ENCODE data around the gene OAF.

The OAF gene

DNA sequence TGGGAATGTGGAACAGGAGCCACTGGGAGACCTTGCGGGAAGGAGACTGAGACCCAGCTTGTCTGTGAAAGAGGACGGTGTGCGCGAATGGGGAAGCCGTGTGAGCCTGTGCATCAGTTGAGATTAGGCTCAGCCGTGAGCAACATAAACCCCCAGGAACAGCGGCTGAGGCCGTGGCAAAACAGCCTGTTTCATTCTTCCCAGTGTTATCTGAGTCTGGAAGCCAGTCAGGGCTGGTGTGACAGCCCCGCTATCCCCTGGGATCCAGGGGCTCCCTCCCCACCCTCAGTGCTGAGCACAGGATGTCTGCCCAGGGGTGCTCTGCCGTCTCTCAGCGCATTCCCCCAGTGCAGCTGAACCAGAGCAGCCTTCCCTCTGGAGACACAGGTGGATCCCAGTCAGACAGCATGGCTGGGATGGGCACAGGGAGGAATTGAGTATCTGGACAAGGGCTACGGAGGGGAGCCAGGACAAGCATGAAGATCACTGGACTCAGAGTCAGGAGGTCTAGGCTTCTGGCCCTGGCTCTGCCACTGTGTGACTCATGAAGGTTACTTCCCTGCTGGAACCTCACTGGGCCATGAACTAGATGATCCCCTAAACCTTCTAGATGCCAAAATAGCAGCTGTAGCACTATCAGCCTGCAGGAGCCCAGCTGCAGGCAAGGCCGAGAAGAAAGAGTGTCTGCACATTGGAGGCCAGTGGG is 8.6 kb downstream of the OAF start:
- Histone ChIP-seq H3K4me3 (ENCODE audit: low read depth, low read length) (no peak overlapping the region), H3K27me3 (ENCODE audit: control insufficient read depth, insufficient read depth, low read length) (no peaks in the 10 kb centered on the region), H3K9ac (no peak overlapping the region), H3K4me2 (ENCODE audit: low read length) (no peak overlapping the region), H3K9me3 (ENCODE audit: control insufficient read depth, low read length) (no peaks in the 10 kb centered on the region), H3K36me3 (ENCODE audit: control insufficient read depth, insufficient read depth, low read length) (no peaks in the 10 kb centered on the region), H3K4me1 (peaks cover 6% of the 10 kb centered on the region), H3K27ac (no peak overlapping the region), H3K79me2 (no peaks in the 10 kb centered on the region), H2AFZ (no peak overlapping the region)
- no peak for TF ChIP-seq CTCF (IDR thresholded peaks at IDR 0.05)

DNA sequence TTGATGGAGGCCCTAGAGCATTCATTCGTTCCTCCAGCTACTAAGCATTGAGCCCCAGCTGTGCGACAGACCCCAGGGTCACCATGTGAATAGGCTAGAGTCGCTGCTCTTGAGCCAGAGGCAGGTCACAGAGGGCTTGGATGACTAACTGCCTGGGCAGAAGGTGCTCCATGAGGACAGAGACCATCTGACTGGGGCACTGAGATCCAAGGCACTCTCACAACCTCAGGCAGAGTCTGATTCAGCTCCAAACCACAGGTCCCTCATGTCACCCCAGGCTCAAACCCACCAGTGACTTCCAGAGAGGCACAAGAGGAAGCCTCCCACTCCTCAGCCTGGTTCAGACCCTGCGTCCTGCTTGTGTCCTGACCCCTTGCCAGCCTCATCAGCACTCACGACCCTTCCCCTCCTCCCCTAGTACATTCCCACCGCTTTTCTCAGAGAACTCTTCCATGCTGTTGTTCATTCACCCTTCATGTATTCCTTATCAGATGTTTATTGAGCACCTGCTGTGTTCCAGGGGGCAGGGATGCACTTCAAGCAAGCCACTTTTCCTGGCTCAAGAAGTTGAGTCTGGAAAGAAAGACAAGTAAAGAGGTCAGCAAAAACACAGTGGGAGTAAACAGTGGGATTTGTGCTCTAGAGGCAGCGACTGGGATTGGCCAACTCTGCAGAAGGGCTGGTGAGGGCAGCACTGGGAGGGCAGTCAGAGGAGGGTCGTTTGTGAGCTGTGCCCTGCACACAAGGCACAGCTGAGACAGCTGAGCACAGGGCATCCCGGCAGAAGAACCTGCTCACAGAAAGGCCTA is 9.3 kb downstream of the OAF start:
- H3K79me2 ChIP-seq = no peaks in the 10 kb centered on the region
- H3K27me3 ChIP-seq (ENCODE audit: control insufficient read depth, insufficient read depth, low read length) = no peaks in the 10 kb centered on the region
- TF ChIP-seq CTCF (IDR thresholded peaks at IDR 0.05) = no peak
- no peak overlapping the region for H2AFZ ChIP-seq
- H3K9ac ChIP-seq = no peak overlapping the region
- no peak overlapping the region for H3K4me3 ChIP-seq (ENCODE audit: low read depth, low read length)
- no peaks in the 10 kb centered on the region for H3K9me3 ChIP-seq (ENCODE audit: control insufficient read depth, low read length)
- no peaks in the 10 kb centered on the region for H3K36me3 ChIP-seq (ENCODE audit: control insufficient read depth, insufficient read depth, low read length)
- no peak overlapping the region for H3K27ac ChIP-seq
- no peak overlapping the region for H3K4me2 ChIP-seq (ENCODE audit: low read length)
- peaks cover 6% of the 10 kb centered on the region for H3K4me1 ChIP-seq

DNA sequence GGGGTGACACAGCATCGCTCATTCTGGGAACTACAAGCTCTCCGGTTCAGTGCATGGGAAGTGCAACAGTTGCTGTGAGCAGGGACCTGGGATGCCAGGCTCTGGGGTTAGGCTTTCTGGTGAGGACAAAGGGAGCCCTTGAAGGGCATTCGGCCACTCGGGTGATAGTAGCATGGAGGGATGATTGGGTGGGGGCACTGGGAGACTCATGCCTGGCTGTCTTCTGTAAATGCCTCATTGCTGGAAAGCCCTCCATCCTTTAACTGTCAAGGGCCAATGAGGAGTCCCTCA is 9.9 kb downstream of the OAF start:
- TF ChIP-seq CTCF (IDR thresholded peaks at IDR 0.05) = no peak
- Histone ChIP-seq H3K9me3 (ENCODE audit: control insufficient read depth, low read length) (no peaks in the 10 kb centered on the region), H3K4me2 (ENCODE audit: low read length) (no peak overlapping the region), H3K9ac (no peak overlapping the region), H2AFZ (no peak overlapping the region), H3K36me3 (ENCODE audit: control insufficient read depth, insufficient read depth, low read length) (no peaks in the 10 kb centered on the region), H3K27ac (no peak overlapping the region), H3K79me2 (no peaks in the 10 kb centered on the region), H3K4me3 (ENCODE audit: low read depth, low read length) (no peak overlapping the region), H3K27me3 (ENCODE audit: control insufficient read depth, insufficient read depth, low read length) (no peaks in the 10 kb centered on the region), H3K4me1 (peaks cover 5% of the 10 kb centered on the region)

GRCh38 chr11:120221115-120221752 is 10.4 kb downstream of the OAF start:
- H3K9ac ChIP-seq = no peak overlapping the region
- H3K79me2 ChIP-seq = no peaks in the 10 kb centered on the region
- no peak for TF ChIP-seq CTCF (IDR thresholded peaks at IDR 0.05)
- H3K4me2 ChIP-seq (ENCODE audit: low read length) = no peak overlapping the region
- no peaks in the 10 kb centered on the region for H3K36me3 ChIP-seq (ENCODE audit: control insufficient read depth, insufficient read depth, low read length)
- no peak overlapping the region for H3K4me3 ChIP-seq (ENCODE audit: low read depth, low read length)
- peaks cover 4% of the 10 kb centered on the region for H3K4me1 ChIP-seq
- H3K9me3 ChIP-seq (ENCODE audit: control insufficient read depth, low read length) = no peaks in the 10 kb centered on the region
- H2AFZ ChIP-seq = no peak overlapping the region
- no peaks in the 10 kb centered on the region for H3K27me3 ChIP-seq (ENCODE audit: control insufficient read depth, insufficient read depth, low read length)
- no peak overlapping the region for H3K27ac ChIP-seq

Data from parathyroid adenoma (tissue), 2 donors.